Glomerular endothelial cell (primary cell): ENCODE data around the gene MCC. TPM values are rescaled to one million over a fixed set of nuclear protein-coding genes. Genes with fewer than 3 reads are reported as not detected.

Source experiments
- DNase-seq: peaks from one replicate; pipeline ENCODE4 v3.0.0-alpha.2; 2011; ENCODE audit warnings: low read depth, low spot score; ENCODE audit errors: extremely low read depth
- total RNA-seq: library from RNA; depleted of rRNA; stranded (reverse); fragments of >200 nt; gene quantifications from 2 replicates; pipeline ENCODE4 v1.2.3, GENCODE V29; 2015

Gene MCC
- total RNA-seq, 1 donor from 2014 or later = 30.2 TPM

DNA sequence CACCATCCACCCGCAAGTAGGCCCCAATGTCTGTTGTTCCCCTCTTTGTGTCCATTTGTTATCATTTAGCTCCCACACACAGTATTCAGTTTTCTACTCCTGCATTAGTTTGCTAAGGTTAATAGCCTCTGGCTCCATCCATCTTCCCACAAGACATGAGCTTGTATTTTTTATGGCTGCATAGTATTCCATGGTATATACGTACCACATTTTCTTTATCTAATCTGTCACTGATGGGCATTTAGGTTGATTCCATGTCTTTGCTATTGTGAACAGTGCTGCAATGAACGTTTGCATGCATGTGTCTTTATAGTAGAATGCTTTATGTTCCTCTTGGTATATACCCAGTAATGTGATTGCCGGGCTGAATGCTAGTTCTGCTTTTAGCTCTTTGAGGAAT, 361.2 kb downstream of the MCC start:
- DNase-seq = no peak

DNA sequence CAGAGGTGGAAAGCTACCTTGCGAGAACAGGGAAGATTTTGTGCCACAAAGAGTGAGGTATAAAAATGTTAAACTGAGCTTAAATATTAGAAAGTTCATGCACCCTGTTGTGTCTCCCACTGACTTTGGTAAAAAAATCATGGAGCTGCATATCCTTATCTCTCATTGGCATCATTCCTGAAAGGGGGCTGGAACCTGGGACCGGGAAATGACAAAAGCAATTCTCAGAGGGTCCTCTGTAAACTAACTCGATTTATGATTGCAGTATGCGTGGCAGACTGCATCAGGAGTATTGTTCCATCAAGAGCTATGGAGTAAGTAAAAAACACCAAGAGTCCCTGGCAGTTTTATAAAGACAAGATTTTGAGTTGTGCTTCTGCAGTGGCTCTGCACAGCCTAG, 362.9 kb downstream of the MCC start:
- DNase-seq = no peak

DNA sequence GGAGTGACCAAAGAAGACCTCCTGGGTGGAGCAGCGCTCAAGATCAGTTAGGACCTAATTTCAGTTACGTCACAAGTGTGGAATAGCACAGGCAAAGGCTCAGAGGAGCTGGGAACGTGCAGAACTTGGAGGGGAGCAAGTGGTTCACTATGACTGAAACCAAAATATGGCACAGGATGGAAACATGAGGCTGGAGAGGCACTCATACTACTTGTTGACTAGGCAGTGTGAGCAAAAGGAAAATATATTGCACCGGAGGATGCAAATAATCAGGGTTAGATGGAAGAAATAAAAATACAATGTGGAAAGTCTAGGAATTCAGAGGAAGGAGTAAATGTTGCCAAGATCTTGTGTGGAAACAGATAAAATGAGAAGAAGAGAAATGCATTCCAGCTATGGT, 363.3 kb downstream of the MCC start:
- DNase-seq = no peak

DNA sequence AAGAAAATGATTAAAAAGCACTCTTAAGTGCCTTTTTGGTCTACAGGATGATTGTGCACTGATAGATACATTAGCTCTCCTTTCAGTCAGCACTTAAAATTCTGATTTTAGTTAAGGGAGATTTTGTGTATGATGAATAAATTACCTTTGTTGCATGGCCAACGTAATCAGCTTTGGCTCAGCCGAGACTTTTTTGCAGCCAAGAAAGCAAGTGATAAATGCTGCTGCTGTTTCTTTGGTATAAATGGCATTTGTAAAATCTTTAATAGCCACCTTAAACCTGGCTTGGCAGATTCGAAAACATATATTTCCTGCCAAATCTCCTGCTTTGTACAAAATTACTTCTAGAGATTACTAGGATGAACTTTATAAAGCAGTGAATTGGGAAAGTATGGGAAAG, 364.0 kb downstream of the MCC start:
- DNase-seq = no peak

DNA sequence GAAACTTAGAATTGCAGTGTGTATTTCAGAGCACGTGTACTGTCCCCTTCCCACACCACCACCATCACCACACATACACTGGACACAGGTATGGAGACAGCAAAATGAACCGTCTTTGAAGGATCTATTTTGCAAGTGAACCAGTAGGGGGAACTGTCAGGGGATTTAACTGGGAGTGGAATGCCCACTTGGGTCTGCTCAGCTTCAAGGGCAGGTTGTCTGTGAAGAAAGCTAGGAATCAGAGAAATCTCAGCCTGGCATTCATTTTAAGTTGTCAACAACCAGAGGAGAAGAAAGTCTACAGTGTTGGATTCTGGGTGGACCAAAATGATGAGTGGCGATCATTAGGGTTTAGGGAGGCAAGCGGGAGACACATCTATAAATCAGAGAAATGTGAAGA, 364.6 kb downstream of the MCC start:
- DNase-seq = no peak

DNA sequence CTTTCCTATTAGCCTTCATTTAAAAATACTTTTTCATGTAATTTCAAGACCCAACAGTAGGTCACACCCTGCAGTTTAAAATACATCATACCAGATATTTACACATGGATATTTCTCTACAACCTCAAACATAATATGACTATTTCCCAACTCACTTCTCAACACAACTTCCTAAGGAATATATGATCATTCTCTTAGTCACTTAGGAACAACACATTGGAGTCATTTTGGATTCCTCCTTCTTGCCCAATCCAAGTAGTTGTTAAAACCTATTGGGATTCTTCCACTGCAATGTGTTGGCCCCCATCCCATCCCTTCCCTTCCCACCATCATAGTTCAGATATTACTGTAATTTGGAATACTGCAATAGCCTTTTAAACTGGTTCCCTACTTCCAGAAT, 366.2 kb downstream of the MCC start:
- DNase-seq = no peak

DNA sequence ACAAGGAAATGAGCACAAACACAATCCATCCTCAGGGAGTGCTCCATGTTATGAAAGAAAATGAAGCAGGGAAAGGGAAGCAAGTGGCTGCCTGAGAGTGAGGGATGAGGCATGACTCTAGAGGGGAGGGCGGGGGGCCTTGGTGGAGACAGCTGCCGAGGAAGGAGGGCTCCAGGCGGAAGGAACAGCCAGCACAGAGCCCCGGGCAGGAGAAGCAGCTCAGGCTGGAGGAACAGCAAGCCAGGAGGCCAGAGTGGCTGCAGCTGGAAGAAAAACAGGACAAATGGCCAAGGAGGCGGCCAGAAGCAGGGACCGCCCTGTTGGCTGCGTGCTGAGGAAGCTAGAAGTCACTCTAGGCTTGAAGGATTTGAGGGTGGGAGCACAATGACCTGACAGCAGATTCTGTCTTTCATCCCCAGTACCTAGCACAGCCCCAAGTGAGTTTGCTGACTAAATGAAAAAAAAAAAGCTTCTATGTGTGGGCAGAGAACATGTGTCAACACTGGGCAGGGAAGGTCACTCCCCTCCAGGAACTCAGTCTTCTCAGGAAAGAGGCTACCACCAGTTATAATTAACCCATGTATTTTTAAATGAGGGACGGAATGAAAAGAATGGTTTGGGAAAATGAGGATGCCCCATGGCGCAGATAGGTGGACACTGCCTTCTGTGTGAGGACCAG, 368.9 kb downstream of the MCC start:
- DNase-seq = no peak

DNA sequence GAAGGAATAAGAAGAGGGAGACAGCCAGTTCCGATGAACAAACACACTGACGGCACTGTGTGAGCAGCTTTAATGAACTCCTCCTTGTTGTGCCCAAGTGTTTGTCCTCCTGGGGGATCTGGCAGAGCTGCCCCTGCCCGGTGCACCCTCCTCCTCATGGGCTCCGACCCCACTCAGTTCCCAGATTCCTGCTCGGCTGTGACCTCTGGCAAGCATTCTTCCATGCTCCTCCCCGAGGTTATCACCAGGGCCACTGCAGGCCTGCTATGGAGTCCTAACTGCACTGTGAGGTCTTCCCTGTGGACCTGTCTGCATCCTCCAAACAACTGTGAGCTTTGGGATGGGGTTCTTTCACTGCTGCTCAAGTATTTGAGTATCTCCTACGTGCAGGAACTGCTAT, 369.5 kb downstream of the MCC start:
- DNase-seq = no peak

DNA sequence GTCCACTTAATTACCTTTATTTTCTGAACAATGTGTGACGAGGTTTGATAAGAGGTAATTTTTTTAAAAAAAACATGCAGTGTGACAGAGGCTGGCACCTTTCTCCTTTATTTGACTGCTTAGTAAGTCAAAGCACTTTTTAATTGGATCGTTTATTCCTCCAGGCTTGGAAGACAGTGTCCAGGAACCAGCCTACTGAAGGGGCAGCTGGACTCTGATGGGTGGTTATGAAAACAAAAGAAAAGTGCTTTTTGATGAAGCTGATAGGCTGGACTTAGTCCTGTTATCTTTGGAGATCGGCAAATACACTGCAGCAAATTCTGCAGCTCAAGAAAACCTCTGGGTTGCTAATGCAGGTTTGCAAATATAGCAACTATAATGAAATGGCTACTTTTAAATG, 370.0 kb downstream of the MCC start:
- DNase-seq = no peak

DNA sequence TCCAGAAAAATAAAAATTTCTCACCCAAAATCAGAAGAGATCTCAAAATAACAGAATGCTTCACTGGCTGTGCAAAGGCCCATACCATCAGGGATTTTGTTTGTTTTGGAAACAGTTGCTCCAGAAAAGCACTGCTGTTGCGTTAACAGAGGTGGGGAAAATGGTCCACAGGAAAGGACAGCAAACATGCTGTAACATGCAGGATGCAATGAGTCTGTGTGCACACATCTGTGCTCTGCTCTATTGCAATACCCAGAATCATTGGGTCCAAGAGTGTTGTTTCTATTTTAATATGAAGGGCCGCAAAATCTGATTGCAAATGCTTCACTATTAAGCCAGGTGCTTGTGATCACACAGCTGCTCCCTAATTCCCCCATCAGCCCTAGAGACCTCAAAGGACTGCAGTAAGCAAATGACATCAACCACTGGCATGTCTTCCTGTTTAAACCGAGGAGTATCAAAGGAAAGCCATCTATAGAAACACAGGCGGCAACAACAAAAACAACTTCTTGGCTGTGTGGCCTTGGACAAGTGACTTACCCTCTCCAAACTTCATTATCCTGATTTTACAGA, 370.6 kb downstream of the MCC start:
- no peak for DNase-seq

DNA sequence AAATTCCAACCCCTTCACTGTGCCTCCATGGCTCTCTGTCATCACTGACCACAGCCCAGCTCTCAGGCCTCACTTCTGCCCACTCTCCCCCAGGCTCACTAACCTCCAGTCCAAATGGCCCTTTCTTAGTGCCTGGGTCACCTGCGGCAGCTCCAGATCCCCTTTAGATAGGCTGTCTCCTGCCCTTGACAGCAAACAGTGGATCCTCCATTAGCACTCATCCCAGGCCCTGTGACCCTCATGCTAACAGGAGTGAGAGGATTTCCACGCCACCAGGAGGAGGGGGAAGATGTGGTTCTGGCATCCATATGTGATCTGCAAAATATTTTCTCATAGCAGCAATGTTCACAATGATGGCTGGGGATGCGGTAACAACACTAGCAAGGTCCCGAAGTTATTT, 372.3 kb downstream of the MCC start:
- no peak for DNase-seq

DNA sequence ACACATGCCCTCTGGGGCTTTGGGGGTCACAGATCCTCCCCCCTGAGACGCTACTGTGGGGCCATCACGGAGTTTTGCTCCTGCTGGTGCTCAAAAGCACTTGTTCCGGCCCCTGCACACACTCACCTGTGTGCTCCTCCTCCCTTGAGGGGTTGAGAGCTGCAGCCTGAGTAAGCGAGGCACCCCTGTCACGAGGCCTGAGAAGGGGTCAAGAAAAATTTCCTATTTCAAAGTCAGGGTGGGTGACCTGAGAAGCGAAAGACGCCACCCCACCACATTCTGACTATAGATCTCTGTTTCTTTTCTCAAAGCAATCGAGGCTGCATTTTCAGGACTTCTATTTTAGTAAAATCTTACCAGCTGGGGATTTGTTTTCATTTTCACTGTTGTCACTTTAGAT, 373.2 kb downstream of the MCC start:
- no peak for DNase-seq

DNA sequence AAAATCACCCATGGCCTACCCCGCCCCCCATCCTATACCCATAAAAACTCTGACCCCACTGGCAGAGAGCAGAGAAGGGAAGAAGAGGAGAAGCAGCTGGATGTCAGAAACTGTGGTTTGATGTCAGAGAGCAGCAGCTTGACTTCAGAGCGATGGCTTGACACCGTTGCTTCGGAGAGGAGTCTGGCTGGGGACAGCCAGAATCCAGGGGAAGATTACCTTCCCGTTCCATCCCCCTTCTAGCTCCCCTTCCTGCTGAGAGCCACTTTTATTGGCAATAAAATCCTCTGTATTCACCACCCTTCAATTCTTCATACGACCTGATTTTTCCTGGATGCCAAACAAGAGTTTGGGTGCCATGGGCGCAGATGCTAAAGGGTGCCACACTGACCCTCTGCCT, 373.7 kb downstream of the MCC start:
- DNase-seq = no peak

DNA sequence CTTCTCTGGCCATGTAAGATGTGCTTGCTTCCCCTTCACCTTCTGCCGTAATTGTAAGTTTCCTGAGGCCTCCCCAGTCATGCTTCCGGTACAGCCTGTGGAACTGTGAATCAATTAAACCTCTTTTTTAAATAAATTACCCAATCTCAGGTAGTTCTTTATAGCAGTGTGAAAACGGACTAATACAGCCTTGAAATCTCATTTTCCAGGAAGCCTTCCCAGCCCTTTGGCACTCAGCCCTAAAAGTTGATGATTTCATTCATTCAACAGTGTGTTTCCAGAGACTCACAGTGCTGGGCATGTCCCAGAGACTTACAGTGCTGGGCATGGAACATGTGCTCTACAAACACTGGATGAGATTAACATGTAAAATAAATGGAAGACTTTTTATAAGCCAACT, 375.8 kb downstream of the MCC start:
- peak; percentile 27 for DNase-seq

DNA sequence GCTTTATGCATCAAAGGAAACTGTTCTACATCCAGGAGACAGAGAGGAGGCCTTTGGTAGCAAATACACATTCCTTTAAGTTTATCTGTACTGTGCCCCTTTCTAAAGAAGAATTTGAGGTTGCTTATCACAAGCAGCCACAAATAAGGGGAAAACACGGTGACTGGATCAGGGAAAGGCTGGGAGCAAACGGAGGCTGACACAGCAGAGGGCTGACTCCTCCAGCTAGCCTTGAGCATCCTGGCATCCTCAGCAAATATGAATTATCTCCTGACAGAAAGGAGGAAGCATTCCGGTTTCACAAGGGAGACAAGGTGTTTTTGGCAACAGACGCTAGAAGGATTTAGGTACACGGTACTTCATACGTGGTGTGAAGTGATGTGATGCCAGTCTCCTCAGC, 378.1 kb downstream of the MCC start:
- no peak for DNase-seq

DNA sequence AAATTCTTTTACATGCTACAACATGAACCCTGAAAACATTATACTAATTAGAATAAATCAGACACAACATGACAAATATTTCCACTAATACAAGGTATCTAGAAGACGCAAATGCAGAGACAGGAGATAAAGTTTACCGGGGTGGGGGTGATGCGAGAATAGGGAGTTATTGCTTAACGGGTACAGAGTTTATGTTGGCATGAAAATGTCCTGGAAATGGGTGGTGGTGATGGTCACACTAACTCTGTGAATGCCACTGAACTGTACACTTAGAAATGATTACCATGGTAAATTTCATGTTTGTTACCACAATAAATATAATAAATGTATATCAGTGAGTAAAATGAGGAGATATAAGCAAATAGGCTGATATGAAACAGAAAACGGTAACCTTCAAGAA, 378.9 kb downstream of the MCC start:
- DNase-seq = no peak

DNA sequence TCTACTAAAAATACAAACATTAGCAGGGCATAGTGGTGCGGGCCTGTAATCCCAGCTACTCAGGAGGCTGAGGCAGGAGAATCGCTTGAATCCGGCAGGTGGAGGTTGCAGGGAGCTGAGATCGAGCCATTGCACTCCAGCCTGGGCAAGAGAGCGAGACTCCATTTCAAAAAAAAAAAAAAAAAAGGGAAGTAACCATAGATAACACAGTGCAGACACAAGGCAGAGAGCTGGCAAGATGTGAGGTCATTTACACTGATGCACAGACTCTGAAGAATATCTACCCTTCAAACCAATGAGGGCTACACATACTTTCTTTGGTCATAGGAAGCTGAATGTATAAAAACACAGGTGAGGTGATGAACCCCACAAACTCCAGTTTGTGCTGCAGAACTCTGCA, 379.8 kb downstream of the MCC start:
- DNase-seq = no peak

DNA sequence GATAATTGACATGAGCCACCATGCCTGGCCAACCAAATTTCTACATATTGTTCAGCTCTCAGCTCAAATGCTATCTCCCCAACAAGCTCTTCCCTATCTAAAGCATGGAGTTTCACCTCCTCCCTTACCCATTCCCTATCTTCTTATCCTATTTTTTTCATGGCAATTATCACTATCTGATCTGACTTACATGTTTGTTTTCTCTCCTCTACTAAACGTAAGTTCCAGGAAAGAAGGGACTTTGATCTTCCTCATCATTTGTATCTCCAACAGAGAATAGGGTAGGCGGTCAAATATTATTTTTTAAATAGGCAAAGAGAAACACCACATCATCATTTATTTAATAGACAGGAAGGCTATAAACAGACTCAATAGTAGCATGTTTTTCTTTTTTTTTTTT, 381.4 kb downstream of the MCC start:
- no peak for DNase-seq

DNA sequence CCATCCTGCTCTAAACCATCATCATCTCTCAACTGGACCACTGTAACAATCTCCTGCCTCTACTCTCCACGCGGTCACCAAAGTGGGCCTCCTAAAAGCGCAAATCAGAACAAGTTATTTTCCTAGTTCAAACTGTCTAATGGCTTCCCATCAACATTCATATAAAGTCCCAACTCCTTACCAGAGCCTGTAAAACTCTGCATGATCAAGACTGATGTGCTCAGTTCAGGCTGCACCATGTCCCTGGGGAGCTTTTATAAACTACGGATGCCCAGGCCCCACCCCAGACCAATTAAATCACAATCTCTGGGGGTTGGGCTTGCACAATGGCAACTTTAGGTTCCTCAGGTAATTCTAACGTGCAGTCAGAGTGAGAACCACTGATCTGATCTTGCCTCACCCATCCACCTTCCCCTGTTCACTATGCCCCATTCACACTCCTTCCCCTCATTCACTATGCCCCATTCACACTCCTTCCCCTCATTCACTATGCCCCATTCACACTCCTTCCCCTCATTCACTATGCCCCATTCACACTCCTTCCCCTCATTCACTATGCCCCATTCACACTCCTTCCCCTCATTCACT, 382.5 kb downstream of the MCC start:
- no peak for DNase-seq

DNA sequence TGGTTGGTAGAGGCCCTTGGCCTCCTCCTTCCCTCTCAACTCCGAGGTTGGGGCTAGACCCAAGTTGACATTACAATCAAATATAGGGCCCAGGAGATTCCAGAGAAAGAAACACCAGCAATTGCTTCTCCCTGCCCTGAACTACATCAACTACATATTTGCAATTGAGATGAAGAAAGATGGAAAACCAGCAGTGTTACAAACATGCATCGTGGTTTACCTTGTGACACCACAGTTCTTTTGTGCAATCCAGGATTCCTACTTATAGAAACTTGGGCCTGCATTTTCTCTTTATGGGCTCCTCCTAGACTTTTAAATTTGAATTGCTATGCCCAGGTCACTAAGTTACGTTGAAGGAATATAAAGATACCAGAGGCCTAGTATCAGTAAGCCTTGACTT, 384.9 kb downstream of the MCC start:
- DNase-seq = no peak

DNA sequence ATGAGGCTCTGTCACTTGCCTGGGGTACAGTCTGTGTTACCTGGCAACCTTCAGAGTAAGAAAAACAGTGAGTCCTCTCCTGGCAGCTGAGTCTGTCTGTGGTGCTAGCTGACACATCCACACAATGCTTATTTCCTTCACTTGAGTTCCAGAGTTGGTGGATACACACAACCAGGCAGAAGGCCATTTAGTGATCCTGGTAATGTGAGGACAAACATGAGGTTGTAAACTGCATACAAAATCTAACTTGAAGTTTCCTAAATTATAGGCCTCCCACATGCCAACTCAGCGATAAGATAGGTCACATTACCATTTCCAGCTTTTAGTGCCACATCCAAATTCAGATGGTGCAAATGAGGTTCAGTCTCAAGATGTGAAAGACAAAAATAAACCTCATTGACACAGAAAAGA, 386.1 kb downstream of the MCC start:
- no peak for DNase-seq

DNA sequence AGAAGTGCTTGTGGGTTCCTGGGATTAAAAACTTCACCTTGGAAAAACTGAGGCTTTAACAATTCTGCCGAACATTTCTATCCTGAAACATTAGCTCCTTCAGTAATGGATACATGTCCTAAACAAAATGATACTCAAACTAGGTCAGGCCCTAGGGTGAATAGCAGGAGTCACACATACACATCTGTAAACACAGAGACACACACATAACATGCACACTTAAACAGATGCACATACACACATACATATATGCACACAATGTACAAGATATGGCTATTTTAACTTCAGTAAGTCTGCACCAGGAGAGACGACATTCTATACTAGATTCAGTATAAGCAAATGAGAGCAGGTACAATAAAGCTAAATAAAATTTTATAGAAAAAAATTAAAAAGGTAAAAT, 387.3 kb downstream of the MCC start:
- no peak for DNase-seq

DNA sequence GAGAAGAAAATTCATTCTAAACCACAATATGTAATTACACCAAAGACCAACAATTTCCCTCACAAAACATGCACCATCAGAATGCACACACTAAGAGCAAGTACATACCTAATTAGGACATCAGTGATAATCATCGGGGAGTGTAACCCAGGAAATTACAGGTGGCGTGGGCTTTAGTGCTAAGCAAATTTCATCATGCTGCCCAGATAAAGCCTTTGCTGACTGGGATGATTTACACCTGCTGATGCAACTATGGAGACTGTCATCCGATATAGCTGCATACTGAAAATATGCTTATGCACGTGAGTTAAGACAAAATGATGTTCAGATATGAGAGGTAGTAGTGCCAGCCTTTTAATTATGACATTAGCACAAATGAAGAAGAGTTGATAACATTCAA, 388.4 kb downstream of the MCC start:
- DNase-seq = no peak
